ENCODE data around the gene PHTF2.

DNA sequence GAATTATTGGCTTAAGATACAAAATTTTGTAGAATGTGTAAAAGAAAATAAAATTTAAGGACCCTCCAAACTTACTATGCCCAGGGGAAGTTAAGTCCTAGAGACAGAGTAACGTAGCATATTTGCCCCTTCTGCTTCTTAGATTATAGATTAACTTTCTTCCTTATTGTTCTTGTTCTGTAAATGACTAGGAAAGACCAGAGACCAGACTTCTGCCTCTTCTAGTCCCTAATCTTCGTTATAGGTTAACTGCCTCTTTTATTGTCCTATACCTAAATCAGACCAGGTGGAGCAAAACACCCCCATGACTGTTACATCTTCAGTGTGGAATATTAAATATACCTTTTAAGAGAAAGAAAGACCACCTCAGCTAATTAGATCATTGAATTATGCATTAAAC is 160.5 kb downstream of the PHTF2 start:
- TF ChIP-seq ZNF384 (IDR thresholded peaks at IDR 0.05) = no peak
- TF ChIP-seq BHLHE40 (IDR thresholded peaks at IDR 0.05; ENCODE audit: borderline replicate concordance) = no peak
- no peak for TF ChIP-seq ARNT (IDR thresholded peaks at IDR 0.05)
- TF ChIP-seq ELF4 (IDR thresholded peaks at IDR 0.05) = no peak
- TF ChIP-seq NFRKB (IDR thresholded peaks at IDR 0.05) = no peak
- TF ChIP-seq SUZ12 (IDR thresholded peaks at IDR 0.05) = no peak
- no peak for TF ChIP-seq FOXA1 (IDR thresholded peaks at IDR 0.05)
- no peak for TF ChIP-seq FOXK2 (IDR thresholded peaks at IDR 0.05)
- no peak for TF ChIP-seq SP1 (IDR thresholded peaks at IDR 0.05)
- TF ChIP-seq L3MBTL2 (conservative IDR thresholded peaks at IDR 0.05) = no peak
- TF ChIP-seq LEF1 (IDR thresholded peaks at IDR 0.05; ENCODE audit: borderline replicate concordance) = no peak
- no peak for TF ChIP-seq CTBP1 (IDR thresholded peaks at IDR 0.05; ENCODE audit: borderline replicate concordance)
- TF ChIP-seq FOXM1 (IDR thresholded peaks at IDR 0.05; ENCODE audit: borderline replicate concordance) = no peak

Measured in HEK293T (cell line).